ENCODE data around the gene MS4A10. TPM values are rescaled to one million over a fixed set of nuclear protein-coding genes. Genes with fewer than 3 reads are reported as not detected.
A peak's percentile ranks its signal among the peaks of the same experiment; 100 is the strongest.
"Not testable (repeated sequence)": the region's sequence is repeated elsewhere in the genome, so short reads cannot be mapped to it uniquely, and the experiment has no call there.

MS4A10 gene
- total RNA-seq, 3 donors from 2014 or later (not counting 1 experiment from before 2014, with no cell fraction given), result not detected

- Mint-ChIP-seq H3K36me3 (no peaks in the 10 kb centered on the region), H3K27ac (no peak within 1 kb of the TSS), H3K27me3 (ENCODE audit: low read depth in 2 of 2) (peaks cover 19 to 30% of the 10 kb centered on the region in 2 donors), H3K4me1 (no peaks in the 10 kb centered on the region), H3K9me3 (no peaks in the 10 kb centered on the region), H3K4me3 (no peak within 1 kb of the TSS)
- Histone ChIP-seq H3K4me3 (ENCODE audit: low read length) (no peak within 1 kb of the TSS), H3K27me3 (ENCODE audit: control insufficient read depth, insufficient read depth, low read length) (no peaks in the 10 kb centered on the region), H3K27ac (ENCODE audit: low read length) (no peak within 1 kb of the TSS), H3K36me3 (ENCODE audit: control insufficient read depth, insufficient read depth, low read length) (no peaks in the 10 kb centered on the region), H3K4me1 (ENCODE audit: control insufficient read depth, insufficient read depth, low read length) (no peaks in the 10 kb centered on the region), H3K9me3 (ENCODE audit: control insufficient read depth, insufficient read depth, low read length) (no peaks in the 10 kb centered on the region)
- DNase-seq, result peak in 1 of 2 donors; percentile 20
- no peak for ATAC-seq
- intact Hi-C loops (cut with micrococcal nuclease), result no loop called here
- no peak for TF ChIP-seq CTCF (IDR thresholded peaks at IDR 0.05)
- WGBS (ENCODE audit: insufficient coverage), result 64% methylated on average over 14 of the region's 14 CpGs
Measured at GRCh38 chr11:60756307-60757032, 28.7 kb upstream of the MS4A10 start, which contains the start of gene MS4A15. Gene MS4A15 (plus strand): TSS chr11:60756867. CDS start chr11:60763734, 6,867 bp downstream.

- Mint-ChIP-seq H3K4me1 (no peaks in the 10 kb centered on the region), H3K27me3 (ENCODE audit: low read depth in 2 of 2) (peaks cover 19 to 30% of the 10 kb centered on the region in 2 donors), H3K4me3 (no peak overlapping the region), H3K27ac (no peak overlapping the region), H3K36me3 (no peaks in the 10 kb centered on the region), H3K9me3 (no peaks in the 10 kb centered on the region)
- WGBS (ENCODE audit: insufficient coverage), result 89% methylated on average over 16 of the region's 19 CpGs
- H3K4me1 ChIP-seq (ENCODE audit: control insufficient read depth, insufficient read depth, low read length), result no peaks in the 10 kb centered on the region
- DNase-seq, result no peak
- no peaks in the 10 kb centered on the region for H3K36me3 ChIP-seq (ENCODE audit: control insufficient read depth, insufficient read depth, low read length)
- H3K4me3 ChIP-seq (ENCODE audit: low read length), result no peak overlapping the region
- no peaks in the 10 kb centered on the region for H3K9me3 ChIP-seq (ENCODE audit: control insufficient read depth, insufficient read depth, low read length)
- no peaks in the 10 kb centered on the region for H3K27me3 ChIP-seq (ENCODE audit: control insufficient read depth, insufficient read depth, low read length)
- no peak overlapping the region for H3K27ac ChIP-seq (ENCODE audit: low read length)
- ATAC-seq, result no peak
- intact Hi-C loops (cut with micrococcal nuclease), result no loop called here
- no peak for TF ChIP-seq CTCF (IDR thresholded peaks at IDR 0.05)
Measured at GRCh38 chr11:60757231-60757800, 27.8 kb upstream of the MS4A10 start.

- H3K4me1 ChIP-seq (ENCODE audit: control insufficient read depth, insufficient read depth, low read length); H3K27ac ChIP-seq (ENCODE audit: low read length); H3K36me3 Mint-ChIP-seq; H3K4me3 Mint-ChIP-seq; H3K9me3 Mint-ChIP-seq; intact Hi-C loops (cut with micrococcal nuclease); H3K4me1 Mint-ChIP-seq; DNase-seq; ATAC-seq; H3K36me3 ChIP-seq (ENCODE audit: control insufficient read depth, insufficient read depth, low read length); H3K9me3 ChIP-seq (ENCODE audit: control insufficient read depth, insufficient read depth, low read length); H3K4me3 ChIP-seq (ENCODE audit: low read length); H3K27me3 ChIP-seq (ENCODE audit: control insufficient read depth, insufficient read depth, low read length); H3K27ac Mint-ChIP-seq: not testable (repeated sequence)
- WGBS (ENCODE audit: insufficient coverage), result 83% methylated on average over 4 of the region's 4 CpGs
- peaks cover 19 to 30% of the 10 kb centered on the region in 2 donors for H3K27me3 Mint-ChIP-seq (ENCODE audit: low read depth in 2 of 2)
Measured at GRCh38 chr11:60758671-60759070, 26.5 kb upstream of the MS4A10 start.

- DNase-seq; H3K4me1 ChIP-seq (ENCODE audit: control insufficient read depth, insufficient read depth, low read length); H3K27ac Mint-ChIP-seq; H3K27ac ChIP-seq (ENCODE audit: low read length); ATAC-seq; H3K9me3 Mint-ChIP-seq; H3K4me1 Mint-ChIP-seq; H3K36me3 ChIP-seq (ENCODE audit: control insufficient read depth, insufficient read depth, low read length); H3K4me3 Mint-ChIP-seq; H3K4me3 ChIP-seq (ENCODE audit: low read length); H3K36me3 Mint-ChIP-seq; H3K27me3 ChIP-seq (ENCODE audit: control insufficient read depth, insufficient read depth, low read length); intact Hi-C loops (cut with micrococcal nuclease); H3K9me3 ChIP-seq (ENCODE audit: control insufficient read depth, insufficient read depth, low read length): not testable (repeated sequence)
- 54% methylated on average over 19 of the region's 22 CpGs for WGBS (ENCODE audit: insufficient coverage)
- peaks cover 19 to 30% of the 10 kb centered on the region in 2 donors for H3K27me3 Mint-ChIP-seq (ENCODE audit: low read depth in 2 of 2)
Measured at GRCh38 chr11:60759438-60760225, 25.5 kb upstream of the MS4A10 start.
